Uterus (tissue), 4 donors: ENCODE results near the gene VSIG8. TPM values are rescaled to one million over a fixed set of nuclear protein-coding genes. Genes with fewer than 3 reads are reported as not detected.
"Not testable (repeated sequence)": the region's sequence is repeated elsewhere in the genome, so short reads cannot be mapped to it uniquely, and the experiment has no call there.

Experiments
- DNase-seq, 2 donors: peaks; one replicate each; pipeline ENCODE4 v3.0.0-alpha.2; 2019 to 2020
- H3K27ac ChIP-seq, 2 donors: fragments of 200-600 bp; sonication (generic); 1 replicate in 1 of 2; 2 replicates in 1 of 2; pipeline ENCODE4 v1.5.1; 2016 to 2018
- H3K27me3 ChIP-seq, 2 donors: fragments of 200-600 bp; sonication (generic); one replicate each; pipeline ENCODE4 v1.5.1; 2018 to 2019; ENCODE audit warnings: control low read depth in 1 of 2
- H3K36me3 ChIP-seq, 2 donors: fragments of 200-600 bp; sonication (generic); one replicate each; pipeline ENCODE4 v1.5.1; 2019; ENCODE audit warnings: control low read depth in 1 of 2
- H3K4me1 ChIP-seq, 2 donors: fragments of 200-600 bp; sonication (generic); one replicate each; pipeline ENCODE4 v1.5.1; 2018 to 2019; ENCODE audit warnings: control low read depth in 1 of 2
- H3K4me3 ChIP-seq, 2 donors: fragments of 200-600 bp; sonication (generic); 1 replicate in 1 of 2; 2 replicates in 1 of 2; pipeline ENCODE4 v1.5.1; 2018 to 2019; ENCODE audit warnings: mild to moderate bottlenecking in 1 of 2
- H3K9me3 ChIP-seq, 2 donors: fragments of 200-600 bp; sonication (generic); one replicate each; pipeline ENCODE4 v1.5.1; 2019; ENCODE audit warnings: control low read depth in 1 of 2
- POLR2A ChIP-seq, 2 donors: fragments of 450-650 bp; IDR thresholded peaks; one replicate each; pipeline ENCODE4 v1.6.1; 2016; ENCODE audit warnings: antibody characterized with exemption in 2 of 2, mild to moderate bottlenecking in 1 of 2, moderate library complexity in 1 of 2
- intact Hi-C: fragments of 100-400 bp; cut with DNase I; formaldehyde crosslinking; loops from one replicate; pipeline ENCODE4 v1.15.1; 2023; ENCODE audit warnings: low total_unique reads
- total RNA-seq, 4 donors: library from RNA; depleted of rRNA in 3 of 4; stranded (reverse); fragments of >200 nt in 3 of 4; gene quantifications; one replicate each; pipeline versions ENCODE4 v1.1.0 to v1.2.4, GENCODE V29; 2014 to 2023
- TF ChIP-seq, protein P1 (sequence below), 4 experiments: fragments of 200-600 bp in 2 of 4; fragments of 450-650 bp in 2 of 4; sonication (generic) in 2 of 4; IDR thresholded peaks; one replicate each; pipeline ENCODE4 v1.5.1; 2016 to 2019; ENCODE audit warnings: antibody characterized with exemption in 4 of 4, mild to moderate bottlenecking in 2 of 4, moderate library complexity in 1 of 4
- donor health status: DM: yes; HTN: yes; CAD: no.

Gene VSIG8, protein sequence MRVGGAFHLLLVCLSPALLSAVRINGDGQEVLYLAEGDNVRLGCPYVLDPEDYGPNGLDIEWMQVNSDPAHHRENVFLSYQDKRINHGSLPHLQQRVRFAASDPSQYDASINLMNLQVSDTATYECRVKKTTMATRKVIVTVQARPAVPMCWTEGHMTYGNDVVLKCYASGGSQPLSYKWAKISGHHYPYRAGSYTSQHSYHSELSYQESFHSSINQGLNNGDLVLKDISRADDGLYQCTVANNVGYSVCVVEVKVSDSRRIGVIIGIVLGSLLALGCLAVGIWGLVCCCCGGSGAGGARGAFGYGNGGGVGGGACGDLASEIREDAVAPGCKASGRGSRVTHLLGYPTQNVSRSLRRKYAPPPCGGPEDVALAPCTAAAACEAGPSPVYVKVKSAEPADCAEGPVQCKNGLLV
- total RNA-seq: under 1 TPM in 1 of 4 donors, not detected in 3; 0.37 TPM

DNA sequence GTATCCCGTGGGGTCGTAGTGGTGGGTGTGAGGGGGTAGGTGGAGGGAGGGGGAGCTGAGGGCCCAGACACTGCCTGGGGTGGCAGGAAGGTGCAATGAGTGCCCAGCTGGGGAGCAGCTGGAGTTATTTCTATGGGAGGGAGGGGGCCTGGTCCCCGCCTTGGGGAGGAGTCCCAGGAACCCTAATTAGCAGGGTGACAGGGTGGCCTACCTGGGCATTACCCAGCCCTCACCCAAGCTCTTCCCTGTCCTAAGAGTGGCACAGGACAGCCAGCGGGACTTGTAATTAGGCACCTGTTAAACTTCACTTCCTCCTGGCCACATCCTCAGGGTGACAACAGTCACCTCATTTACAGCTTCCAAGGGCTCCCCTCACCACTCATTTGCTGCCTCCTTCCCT lies at the start of gene VSIG8:
TSS of gene VSIG8 (minus strand) at position 101 of the 400 bp plus-strand sequence. CDS start 136 bp downstream, outside the sequence.
- Histone ChIP-seq H3K27ac (no peak within 1 kb of the TSS), H3K4me1 (no peaks in the 10 kb centered on the region), H3K36me3 (no peaks in the 10 kb centered on the region), H3K4me3 (no peak within 1 kb of the TSS), H3K9me3 (no peaks in the 10 kb centered on the region), H3K27me3 (no peaks in the 10 kb centered on the region)
- no peak for DNase-seq
- intact Hi-C loops: no loop called here
- TF ChIP-seq, protein P1, sequence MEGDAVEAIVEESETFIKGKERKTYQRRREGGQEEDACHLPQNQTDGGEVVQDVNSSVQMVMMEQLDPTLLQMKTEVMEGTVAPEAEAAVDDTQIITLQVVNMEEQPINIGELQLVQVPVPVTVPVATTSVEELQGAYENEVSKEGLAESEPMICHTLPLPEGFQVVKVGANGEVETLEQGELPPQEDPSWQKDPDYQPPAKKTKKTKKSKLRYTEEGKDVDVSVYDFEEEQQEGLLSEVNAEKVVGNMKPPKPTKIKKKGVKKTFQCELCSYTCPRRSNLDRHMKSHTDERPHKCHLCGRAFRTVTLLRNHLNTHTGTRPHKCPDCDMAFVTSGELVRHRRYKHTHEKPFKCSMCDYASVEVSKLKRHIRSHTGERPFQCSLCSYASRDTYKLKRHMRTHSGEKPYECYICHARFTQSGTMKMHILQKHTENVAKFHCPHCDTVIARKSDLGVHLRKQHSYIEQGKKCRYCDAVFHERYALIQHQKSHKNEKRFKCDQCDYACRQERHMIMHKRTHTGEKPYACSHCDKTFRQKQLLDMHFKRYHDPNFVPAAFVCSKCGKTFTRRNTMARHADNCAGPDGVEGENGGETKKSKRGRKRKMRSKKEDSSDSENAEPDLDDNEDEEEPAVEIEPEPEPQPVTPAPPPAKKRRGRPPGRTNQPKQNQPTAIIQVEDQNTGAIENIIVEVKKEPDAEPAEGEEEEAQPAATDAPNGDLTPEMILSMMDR (IDR thresholded peaks at IDR 0.05): no peak
- no peak for TF ChIP-seq POLR2A (IDR thresholded peaks at IDR 0.05)

DNA sequence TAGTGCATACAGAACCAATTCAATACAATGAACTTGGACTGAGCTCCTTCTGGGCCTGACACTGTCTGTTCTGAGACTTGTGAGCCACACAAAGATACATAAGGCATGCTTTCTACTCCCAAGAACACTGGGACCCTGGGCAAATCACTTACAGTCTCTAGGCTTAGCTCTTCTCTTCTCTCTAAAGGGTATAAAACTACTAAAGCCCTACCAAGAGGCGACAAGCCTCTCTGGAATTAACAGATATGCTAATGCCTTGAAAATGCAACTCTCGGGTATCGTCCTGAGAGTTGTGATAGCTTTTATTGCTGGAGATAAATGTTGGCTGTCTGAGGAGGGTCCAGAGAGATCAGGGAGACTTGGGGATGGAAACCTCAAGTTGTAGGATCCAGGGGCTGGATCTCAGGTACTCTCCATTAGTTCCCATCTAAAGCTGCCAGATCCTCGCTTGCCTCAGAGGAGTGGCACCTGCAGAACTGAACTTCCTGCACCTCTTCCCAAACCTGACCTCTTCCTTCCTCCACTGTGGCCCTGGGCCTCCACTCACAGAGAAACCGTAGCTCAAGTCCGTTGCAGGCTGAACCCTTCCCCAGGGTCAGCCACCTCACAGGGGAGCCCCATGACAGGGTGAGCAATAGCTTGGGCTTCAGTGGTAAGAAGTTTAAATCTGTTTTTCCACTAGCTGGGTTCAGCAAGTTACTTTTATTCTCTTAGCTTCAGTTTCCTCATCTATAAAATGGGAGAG lies 49.0 kb upstream of the VSIG8 start:
- Histone ChIP-seq H3K27me3 (no peaks in the 10 kb centered on the region), H3K27ac (peak overlapping the region in 1 of 2 donors; percentile 41), H3K36me3 (no peaks in the 10 kb centered on the region), H3K4me3 (no peak overlapping the region), H3K4me1 (no peaks in the 10 kb centered on the region), H3K9me3 (no peaks in the 10 kb centered on the region)
- no peak for DNase-seq
- intact Hi-C loops: no loop called here
- TF ChIP-seq POLR2A (IDR thresholded peaks at IDR 0.05): no peak
- TF ChIP-seq, protein P1 (IDR thresholded peaks at IDR 0.05): no peak

DNA sequence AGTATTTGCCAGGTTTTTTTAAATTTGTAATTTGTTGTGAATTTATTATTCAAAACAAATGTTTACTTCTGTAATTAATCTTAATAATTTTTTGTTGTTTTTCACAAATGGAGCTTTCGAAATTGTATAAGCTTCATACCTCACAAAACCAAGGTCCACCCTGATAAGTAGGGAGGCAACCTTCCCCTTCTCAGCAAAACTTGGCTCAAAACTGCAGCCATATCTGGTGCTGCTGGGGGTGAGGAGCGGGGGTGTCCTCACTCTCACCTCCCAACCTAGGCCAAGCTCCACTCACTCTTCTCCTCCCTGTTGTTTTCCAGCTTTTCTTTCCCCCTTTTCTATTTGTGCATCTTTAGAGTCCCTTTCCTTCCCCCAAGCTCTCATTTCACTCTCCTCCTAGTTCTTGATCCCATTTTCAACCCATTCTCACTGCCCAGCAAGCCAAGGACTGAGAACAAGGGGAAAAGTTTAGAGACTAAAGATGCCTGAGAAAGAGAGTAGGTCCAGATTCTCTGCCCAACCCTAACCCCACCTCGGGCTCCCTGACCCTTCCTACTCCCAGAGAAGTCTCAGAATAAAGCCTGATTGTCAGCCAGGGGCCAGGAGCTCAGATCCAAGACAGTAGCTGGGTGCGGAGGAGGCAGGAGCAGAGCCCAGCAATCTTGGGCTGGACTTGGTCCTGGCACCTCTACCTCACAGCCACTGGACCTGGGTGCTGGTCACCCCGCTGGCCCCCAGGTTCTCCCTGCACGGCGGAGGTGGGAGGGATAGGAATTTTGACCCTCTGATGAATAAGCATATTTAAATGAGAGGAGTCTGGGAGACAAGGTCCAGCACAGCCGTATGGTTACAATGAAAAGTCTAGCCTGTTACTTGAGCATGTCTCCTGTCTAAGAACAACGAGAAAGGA lies 45.8 kb upstream of the VSIG8 start:
- DNase-seq: no peak
- intact Hi-C loops: no loop called here
- Histone ChIP-seq H3K27ac (no peak overlapping the region), H3K4me1 (no peaks in the 10 kb centered on the region), H3K9me3 (no peaks in the 10 kb centered on the region), H3K4me3 (no peak overlapping the region), H3K27me3 (no peaks in the 10 kb centered on the region), H3K36me3 (no peaks in the 10 kb centered on the region)
- no peak for TF ChIP-seq POLR2A (IDR thresholded peaks at IDR 0.05)
- TF ChIP-seq, protein P1 (IDR thresholded peaks at IDR 0.05): no peak

DNA sequence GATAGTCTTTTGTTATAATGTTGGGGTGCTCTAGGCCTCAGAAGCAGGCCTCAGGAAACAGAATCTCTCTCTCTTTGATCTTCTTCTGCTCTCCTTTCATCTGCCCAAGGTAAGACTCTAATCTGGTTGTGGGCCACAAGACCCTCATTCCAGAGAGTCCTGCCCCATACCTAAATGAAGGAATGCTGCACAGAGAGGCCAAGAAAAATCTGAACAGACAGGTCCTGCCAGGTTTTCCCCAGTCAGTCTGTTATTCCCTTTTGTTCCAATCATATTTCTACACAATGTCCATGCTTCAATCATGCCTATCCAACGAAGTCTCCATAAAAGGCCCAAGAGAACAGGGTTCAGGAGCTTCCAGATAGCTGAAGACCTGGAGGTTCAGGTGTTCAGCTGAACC lies 44.5 kb upstream of the VSIG8 start:
- H3K27me3 ChIP-seq: no peaks in the 10 kb centered on the region
- no peak for TF ChIP-seq POLR2A (IDR thresholded peaks at IDR 0.05)
- TF ChIP-seq, protein P1 (IDR thresholded peaks at IDR 0.05): no peak
- no peak for DNase-seq
- H3K9me3 ChIP-seq: no peaks in the 10 kb centered on the region
- no peak overlapping the region for H3K4me3 ChIP-seq
- intact Hi-C loops: no loop called here
- H3K4me1 ChIP-seq: no peaks in the 10 kb centered on the region
- no peak overlapping the region for H3K27ac ChIP-seq
- H3K36me3 ChIP-seq: no peaks in the 10 kb centered on the region

DNA sequence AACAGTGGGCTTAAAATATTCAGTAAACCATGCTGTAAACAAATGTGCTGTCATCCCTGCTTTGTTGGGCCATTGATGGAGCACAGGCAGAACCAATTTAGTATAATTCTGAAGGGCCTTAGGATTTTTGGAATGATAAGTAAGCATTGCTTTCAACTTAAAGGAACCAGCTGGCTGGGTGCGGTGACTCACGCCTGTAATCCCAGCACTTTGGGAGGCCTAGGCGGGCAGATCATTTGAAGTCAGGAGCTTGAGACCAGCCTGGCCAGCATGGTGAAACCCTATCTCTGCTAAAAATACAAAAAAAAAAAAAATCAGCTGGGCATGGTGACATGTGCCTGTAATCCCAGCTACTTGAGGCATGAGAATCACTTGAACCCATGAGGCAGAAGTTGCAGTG lies 41.6 kb upstream of the VSIG8 start:
- H3K36me3 ChIP-seq, H3K4me3 ChIP-seq, DNase-seq, intact Hi-C loops, H3K4me1 ChIP-seq, H3K27ac ChIP-seq, H3K27me3 ChIP-seq, H3K9me3 ChIP-seq: not testable (repeated sequence)
